DMS153 (cell line): Measurements from ENCODE around the gene DTX2.
"Not testable (repeated sequence)": the region's sequence is repeated elsewhere in the genome, so short reads cannot be mapped to it uniquely, and the experiment has no call there.

ENCODE experiments used
- DNase-seq: peaks from one replicate; lab custom pipeline; 2025; lab: John Stamatoyannopoulos, UW

Gene DTX2

GRCh38 chr7:76512941-76513816 is 51.7 kb downstream of the DTX2 start:
- DNase-seq = no peak

DNA sequence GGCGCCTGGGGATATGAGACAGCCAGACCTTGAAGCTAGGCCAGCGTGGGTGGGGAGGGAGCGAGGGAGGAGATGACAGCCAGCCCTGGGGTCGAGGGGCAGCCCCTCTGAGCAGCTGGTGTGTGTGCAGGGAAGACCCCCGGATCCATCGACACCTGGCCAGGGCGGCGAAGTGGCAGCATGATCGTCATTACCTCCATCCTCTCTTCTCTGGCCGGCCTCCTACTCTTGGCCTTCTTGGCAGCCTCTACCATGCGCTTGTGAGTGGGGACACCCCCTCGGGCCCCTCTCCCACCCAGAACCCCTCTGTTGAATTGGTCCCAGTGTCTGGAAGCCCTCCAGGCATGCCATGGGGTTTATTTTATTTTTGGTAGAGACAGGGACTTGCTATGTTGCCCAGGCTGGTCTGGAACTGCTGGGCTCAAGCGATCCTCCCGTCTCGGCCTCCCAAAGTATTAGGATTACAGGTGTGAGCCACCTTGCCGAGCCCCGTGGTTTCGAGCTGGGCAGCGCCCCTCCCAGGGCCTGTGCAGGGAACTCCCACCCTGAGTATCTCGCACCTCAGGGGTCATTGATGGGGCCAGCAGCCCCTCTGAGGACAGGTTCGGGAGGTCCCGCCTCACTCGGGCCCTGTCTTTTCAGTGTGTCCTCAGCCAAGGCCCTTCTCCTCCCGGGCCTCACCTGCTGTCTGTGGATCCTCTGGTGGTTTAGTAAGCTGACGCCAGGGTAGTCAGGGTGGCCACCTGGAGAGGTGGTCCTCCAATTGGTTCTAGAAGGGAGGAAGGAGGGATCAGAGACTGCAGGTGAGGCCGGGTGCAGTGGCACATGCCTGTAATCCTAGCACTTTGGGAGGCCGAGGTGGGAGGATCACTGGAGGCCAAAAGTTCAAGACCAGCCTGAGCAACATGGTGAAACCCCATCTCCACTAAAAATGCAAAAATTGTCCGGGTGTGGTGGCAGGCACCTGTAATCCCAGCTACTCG is 52.6 kb downstream of the DTX2 start:
- DNase-seq = no peak

DNA sequence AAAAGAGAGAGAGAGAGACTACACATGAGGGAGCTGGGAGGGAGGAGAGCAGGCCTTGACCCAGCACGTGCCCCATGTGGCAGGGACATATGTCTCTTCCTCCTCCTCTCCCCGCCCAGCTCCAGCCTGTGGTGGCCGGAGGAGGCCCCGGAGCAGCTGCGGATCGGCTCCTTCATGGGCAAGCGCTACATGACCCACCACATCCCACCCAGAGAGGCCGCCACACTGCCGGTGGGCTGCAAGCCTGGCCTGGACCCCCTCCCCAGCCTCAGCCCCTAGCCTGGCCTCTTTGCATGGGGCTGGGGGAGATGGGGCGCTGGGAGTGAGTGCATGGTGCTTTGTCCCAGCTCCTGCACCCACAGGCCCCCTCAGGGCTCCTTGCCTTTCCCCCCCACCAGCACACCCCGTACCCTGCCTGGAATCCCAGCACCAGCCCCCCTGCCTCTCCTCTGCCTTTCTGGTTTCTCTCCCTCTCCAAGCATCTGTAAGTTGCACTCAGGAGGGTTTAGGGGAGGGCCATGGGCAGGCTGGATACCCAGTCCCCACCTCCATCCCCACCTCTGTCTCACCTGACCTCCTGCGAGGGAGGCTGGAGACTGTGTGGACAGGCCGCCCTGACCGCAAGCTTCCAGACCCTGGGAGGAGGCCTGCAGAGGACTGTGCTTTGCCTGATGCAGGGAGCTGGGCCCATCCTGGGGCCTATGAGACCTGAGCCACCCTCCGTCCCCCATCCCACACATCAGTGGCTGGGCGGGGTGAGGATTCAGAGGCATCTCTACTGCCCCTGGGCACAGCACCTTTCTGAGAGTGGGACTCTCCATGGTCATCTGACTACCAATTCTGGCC is 53.6 kb downstream of the DTX2 start:
- no peak for DNase-seq

- DNase-seq = no peak
Measured at GRCh38 chr7:76515999-76516443, 54.5 kb downstream of the DTX2 start.

DNA sequence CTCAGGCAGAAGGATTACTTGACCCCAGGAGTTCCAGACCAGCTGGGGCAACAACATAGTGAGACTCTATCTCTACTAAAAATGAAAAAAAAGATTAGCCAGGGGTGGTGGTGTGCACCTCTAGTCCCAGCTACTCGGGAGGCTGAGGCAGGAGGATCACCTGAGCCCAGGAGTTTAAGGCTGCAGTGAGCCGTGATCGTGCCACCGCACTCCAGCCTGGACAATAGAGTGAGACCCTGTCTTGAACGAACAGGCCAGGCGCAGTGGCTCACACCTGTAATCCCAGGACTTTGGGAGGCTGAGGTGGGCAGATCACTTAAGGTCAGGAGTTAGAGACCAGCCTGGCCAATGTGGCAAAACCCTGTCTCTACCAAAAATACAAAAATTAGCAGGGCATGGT is 55.4 kb downstream of the DTX2 start:
- not testable (repeated sequence) for DNase-seq

GRCh38 chr7:76526183-76526582 is 64.7 kb downstream of the DTX2 start:
- not testable (repeated sequence) for DNase-seq

DNA sequence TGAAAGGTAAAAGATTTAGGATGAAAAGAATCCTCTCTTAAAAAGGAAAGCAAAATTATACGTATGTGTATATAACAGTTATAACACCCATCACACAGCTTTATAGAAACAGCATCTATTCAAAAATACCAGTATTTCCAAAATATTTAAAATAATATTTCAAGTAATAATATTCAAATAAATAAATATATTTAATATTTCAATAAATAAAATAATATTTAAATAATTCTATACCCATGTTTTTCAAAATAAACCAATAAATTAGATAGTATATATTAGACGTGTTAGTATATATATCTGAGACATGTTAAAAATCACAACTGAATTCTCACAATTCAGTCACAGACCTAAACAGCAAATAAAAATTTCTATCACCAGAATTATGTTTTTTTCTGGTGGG is 70.1 kb downstream of the DTX2 start:
- not testable (repeated sequence) for DNase-seq

GRCh38 chr7:76543197-76543596 is 81.7 kb downstream of the DTX2 start, which contains the start of gene SPDYE16:
SPDYE16 (minus strand) TSS chr7:76543297; CDS start chr7:76541459, 1,838 bp downstream.
- not testable (repeated sequence) for DNase-seq

DNA sequence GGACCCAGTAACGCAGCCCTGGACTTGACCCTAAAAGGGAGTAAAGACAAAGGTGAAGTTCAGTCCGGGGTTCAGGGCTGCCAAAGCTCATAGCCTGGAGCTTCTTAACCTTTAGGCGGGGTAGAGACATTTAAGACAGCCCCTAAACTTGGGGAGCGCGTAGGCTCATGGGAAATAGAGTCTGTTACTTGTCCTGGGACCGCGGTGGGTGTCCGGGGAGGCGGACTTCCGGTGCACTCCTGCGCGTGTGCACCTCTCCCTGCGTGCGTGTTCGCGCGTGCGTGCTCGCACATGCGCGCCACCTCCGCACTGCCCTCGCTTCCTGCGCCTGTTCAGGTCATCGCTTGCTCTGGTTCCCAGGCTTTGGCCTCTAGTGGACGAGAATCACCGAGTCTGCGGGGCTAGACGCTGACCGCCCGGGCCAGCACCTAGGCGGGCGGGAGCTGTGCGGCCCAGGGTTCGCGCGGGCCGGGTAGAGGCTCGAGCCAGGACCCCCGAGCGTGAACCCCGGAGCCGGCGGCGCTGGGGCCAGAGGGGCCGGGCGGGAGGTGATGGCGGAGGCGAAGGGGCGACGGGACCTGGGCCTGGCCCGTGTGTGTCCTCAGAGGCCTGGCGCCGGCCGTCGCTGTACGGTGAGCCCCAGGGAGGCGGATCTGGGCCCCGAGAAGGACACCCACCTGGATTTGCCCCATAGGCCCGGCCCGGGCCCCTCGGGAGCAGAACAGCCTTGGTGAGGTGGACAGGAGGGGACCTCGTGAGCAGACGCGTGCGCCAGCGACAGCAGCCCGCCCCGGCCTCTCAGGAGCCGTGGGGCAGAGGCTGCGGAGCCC is 87.7 kb downstream of the DTX2 start:
- peak; percentile 66 for DNase-seq

DNA sequence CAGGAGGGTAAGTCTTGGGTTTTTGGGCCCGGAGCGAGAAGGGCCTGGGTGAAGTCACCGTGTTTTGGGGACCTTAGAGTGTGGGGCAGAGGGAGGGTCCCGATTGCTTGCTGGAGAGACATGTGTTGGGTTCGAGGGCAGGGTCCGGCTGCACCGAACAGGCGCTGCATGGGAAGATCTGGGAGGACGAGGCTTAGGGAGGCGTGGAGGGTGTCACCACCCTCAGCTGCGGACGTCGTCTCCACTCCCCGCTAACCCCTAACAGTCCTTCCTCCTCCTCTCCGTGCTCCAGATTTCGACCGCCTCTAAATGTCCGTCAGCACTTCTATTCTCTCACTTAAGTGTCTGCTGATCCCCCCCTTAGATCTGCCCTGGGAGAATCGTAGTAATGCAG is 88.3 kb downstream of the DTX2 start:
- DNase-seq = not testable (repeated sequence)

DNA sequence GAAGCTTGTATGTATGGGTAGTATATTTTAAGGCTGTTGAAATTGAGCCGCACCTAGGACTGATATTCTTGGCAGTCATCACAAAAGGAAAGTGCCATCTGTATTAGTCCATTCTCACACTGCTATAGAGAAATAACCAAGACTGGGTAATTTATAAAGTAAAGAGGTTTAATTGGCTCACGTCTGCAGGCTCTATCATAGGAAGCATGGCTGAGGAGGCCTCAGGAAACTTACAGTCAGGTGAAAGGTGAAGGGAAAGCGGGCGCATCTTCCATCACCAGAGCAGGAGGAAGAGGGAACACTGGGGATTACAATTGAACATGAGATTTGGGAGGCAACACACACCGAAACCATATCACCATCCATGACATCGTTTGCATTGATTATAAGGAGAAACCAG is 90.5 kb downstream of the DTX2 start:
- not testable (repeated sequence) for DNase-seq
